Measurements from ENCODE around the gene KIFC1. TPM values are rescaled to one million over a fixed set of nuclear protein-coding genes. Genes with fewer than 3 reads are reported as not detected.

KIFC1 gene
- total RNA-seq, 6 donors from 2014 or later, result 1.2 to 11.8 (median 4.4) TPM

GRCh38 chr6:33438978-33439594, 47.5 kb downstream of the KIFC1 start:
- TF ChIP-seq POLR2A (IDR thresholded peaks at IDR 0.05) (no peak), EP300 (IDR thresholded peaks at IDR 0.05) (no peak)
- Histone ChIP-seq H3K4me1 (no peaks in the 10 kb centered on the region), H3K36me3 (peaks cover 0 to 75% (median 50%) of the 10 kb centered on the region in 4 donors), H3K9me3 (no peaks in the 10 kb centered on the region), H3K27ac (no peak overlapping the region), H3K27me3 (no peaks in the 10 kb centered on the region), H3K4me3 (no peak overlapping the region)
- 98% methylated on average over 3 of the region's 3 CpGs for WGBS, 2 donors
- DNase-seq (no peak), ATAC-seq (ENCODE audit: low FRiP score in 2 of 2) (no peak)

DNA sequence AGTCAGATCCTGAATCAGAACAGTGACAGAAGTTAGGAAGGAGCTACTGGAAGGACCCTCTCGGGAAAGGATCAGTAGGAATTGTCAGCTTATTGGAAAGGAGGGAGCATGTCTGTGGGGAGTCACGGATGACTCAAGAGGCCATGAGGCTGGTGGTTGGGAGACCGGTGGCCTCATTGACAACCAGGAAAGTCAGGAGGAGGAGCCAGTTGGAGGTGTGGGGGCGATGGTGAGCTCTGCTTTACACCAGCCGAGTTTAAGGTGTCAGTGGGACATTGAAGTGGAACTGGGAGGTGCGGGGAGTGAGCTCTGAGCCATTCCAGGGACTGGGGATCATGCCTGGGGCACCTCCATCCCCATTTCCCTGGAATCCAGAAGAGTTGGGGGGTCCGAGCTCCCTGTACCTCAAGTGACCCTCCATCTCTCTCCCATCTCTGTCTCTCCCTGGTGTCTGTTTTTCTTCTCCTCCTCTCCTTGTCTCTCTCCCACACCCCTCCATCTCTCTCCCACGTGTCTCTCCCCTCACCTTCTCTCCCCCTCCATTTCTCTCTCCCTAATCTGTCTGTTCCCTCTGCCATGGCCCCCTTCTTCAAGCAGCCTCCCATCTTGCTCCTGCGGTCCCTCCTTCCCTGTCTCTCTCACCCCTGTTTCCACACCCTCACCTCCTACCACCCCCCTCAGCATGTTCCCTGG, 48.5 kb downstream of the KIFC1 start:
- no peaks in the 10 kb centered on the region for H3K9me3 ChIP-seq
- 74 to 79% methylated on average over 9 of the region's 9 CpGs for WGBS, 2 donors
- H3K27ac ChIP-seq, result no peak overlapping the region
- peaks cover 0 to 6% (median 0%) of the 10 kb centered on the region in 4 donors for H3K4me1 ChIP-seq
- H3K36me3 ChIP-seq, result peaks cover 0 to 81% (median 53%) of the 10 kb centered on the region in 4 donors
- TF ChIP-seq POLR2AphosphoS5 (IDR thresholded peaks at IDR 0.05), result no peak
- TF ChIP-seq, protein P1, sequence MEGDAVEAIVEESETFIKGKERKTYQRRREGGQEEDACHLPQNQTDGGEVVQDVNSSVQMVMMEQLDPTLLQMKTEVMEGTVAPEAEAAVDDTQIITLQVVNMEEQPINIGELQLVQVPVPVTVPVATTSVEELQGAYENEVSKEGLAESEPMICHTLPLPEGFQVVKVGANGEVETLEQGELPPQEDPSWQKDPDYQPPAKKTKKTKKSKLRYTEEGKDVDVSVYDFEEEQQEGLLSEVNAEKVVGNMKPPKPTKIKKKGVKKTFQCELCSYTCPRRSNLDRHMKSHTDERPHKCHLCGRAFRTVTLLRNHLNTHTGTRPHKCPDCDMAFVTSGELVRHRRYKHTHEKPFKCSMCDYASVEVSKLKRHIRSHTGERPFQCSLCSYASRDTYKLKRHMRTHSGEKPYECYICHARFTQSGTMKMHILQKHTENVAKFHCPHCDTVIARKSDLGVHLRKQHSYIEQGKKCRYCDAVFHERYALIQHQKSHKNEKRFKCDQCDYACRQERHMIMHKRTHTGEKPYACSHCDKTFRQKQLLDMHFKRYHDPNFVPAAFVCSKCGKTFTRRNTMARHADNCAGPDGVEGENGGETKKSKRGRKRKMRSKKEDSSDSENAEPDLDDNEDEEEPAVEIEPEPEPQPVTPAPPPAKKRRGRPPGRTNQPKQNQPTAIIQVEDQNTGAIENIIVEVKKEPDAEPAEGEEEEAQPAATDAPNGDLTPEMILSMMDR (IDR thresholded peaks at IDR 0.05), result no peak
- no peak for TF ChIP-seq POLR2A (IDR thresholded peaks at IDR 0.05)
- TF ChIP-seq EP300 (IDR thresholded peaks at IDR 0.05), result no peak
- DNase-seq (no peak), ATAC-seq (ENCODE audit: low FRiP score in 2 of 2) (no peak)
- H3K27me3 ChIP-seq, result no peaks in the 10 kb centered on the region
- no peak overlapping the region for H3K4me3 ChIP-seq

DNA sequence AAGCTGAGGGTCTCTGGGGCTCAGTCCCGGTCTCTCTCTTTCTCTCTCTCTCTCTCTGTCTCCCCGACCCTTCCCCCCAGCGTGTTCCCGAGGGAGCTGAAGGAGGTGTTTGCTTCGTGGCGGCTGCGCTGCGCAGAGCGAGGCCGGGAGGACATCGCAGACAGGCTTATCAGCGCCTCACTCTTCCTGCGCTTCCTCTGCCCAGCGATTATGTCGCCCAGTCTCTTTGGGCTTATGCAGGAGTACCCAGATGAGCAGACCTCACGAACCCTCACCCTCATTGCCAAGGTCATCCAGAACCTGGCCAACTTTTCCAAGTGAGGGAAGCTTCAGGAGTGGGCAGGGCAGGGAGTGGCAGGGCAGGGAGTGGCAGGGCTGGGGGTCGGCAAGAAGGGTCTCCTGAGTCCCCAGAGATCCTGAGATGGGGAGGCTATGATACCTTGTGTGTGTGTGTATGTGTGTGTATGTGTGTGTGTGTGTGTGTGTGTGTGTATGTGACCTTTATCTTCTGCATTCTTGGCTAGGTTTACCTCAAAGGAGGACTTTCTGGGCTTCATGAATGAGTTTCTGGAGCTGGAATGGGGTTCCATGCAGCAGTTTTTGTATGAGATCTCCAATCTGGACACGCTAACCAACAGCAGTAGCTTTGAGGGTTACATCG, 49.2 kb downstream of the KIFC1 start:
- peaks cover 0 to 6% (median 0%) of the 10 kb centered on the region in 4 donors for H3K4me1 ChIP-seq
- WGBS, 2 donors, result 78 to 88% methylated on average over 19 of the region's 19 CpGs
- DNase-seq, result peak in 1 of 2 donors; percentile 52
- TF ChIP-seq EP300 (IDR thresholded peaks at IDR 0.05) (no peak), POLR2AphosphoS5 (IDR thresholded peaks at IDR 0.05) (no peak), POLR2A (IDR thresholded peaks at IDR 0.05) (no peak)
- TF ChIP-seq, protein P1 (IDR thresholded peaks at IDR 0.05), result no peak
- H3K36me3 ChIP-seq, result peaks cover 0 to 83% (median 51%) of the 10 kb centered on the region in 4 donors
- H3K27ac ChIP-seq, result no peak overlapping the region
- no peak for ATAC-seq (ENCODE audit: low FRiP score in 2 of 2)
- H3K9me3 ChIP-seq, result no peaks in the 10 kb centered on the region
- no peak overlapping the region for H3K4me3 ChIP-seq
- no peaks in the 10 kb centered on the region for H3K27me3 ChIP-seq

DNA sequence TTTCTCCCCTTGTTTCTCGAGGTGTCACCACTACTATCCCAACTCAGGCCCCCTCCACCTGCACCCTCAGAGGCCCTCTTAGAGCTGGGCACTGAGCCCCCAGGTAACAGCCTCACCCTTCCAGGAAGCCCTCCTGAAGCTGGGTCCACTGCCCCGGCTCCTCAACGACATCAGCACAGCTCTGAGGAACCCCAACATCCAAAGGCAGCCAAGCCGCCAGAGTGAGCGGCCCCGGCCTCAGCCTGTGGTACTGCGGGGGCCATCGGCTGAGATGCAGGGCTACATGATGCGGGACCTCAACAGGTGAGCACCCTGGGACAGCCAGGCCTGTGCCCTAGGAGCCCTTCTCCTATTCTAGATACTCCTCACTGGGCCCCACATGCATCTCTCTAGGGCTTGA, 49.8 kb downstream of the KIFC1 start:
- Histone ChIP-seq H3K36me3 (peaks cover 0 to 80% (median 48%) of the 10 kb centered on the region in 4 donors), H3K9me3 (no peaks in the 10 kb centered on the region), H3K4me1 (peaks cover 0 to 6% (median 0%) of the 10 kb centered on the region in 4 donors), H3K4me3 (no peak overlapping the region), H3K27me3 (no peaks in the 10 kb centered on the region), H3K27ac (no peak overlapping the region)
- WGBS, 2 donors, result 92 to 94% methylated on average over 9 of the region's 9 CpGs
- peak in 1 of 2 donors; percentile 56 for DNase-seq
- no peak for TF ChIP-seq POLR2A (IDR thresholded peaks at IDR 0.05)
- TF ChIP-seq, protein P1 (IDR thresholded peaks at IDR 0.05), result no peak
- TF ChIP-seq EP300 (IDR thresholded peaks at IDR 0.05), result no peak
- TF ChIP-seq POLR2AphosphoS5 (IDR thresholded peaks at IDR 0.05), result no peak
- ATAC-seq (ENCODE audit: low FRiP score in 2 of 2), result no peak

DNA sequence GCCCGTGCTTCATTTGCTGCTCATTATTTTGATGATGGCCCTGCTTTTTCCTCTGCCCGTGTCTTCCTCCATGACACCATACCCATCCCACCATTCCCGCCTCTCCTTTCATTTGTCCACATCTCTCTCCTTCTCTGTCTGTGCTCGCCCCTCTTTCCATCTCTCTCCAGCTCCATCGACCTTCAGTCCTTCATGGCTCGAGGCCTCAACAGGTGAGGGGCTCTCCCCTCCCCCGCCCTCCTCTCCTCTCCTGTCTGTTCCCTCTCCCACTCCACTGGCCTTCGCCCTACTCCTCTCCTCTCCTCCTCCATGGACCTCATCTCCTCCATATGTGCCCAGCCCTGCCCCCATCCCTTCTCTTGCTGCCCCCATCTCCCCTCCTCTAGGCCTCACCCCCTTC, 50.7 kb downstream of the KIFC1 start:
- no peaks in the 10 kb centered on the region for H3K9me3 ChIP-seq
- H3K36me3 ChIP-seq, result peaks cover 0 to 80% (median 47%) of the 10 kb centered on the region in 4 donors
- ATAC-seq (ENCODE audit: low FRiP score in 2 of 2) (no peak), DNase-seq (no peak)
- no peaks in the 10 kb centered on the region for H3K27me3 ChIP-seq
- H3K4me1 ChIP-seq, result peaks cover 0 to 6% (median 0%) of the 10 kb centered on the region in 4 donors
- no peak overlapping the region for H3K4me3 ChIP-seq
- H3K27ac ChIP-seq, result no peak overlapping the region
- 89 to 93% methylated on average over 8 of the region's 8 CpGs for WGBS, 2 donors
- TF ChIP-seq, protein P1 (IDR thresholded peaks at IDR 0.05), result no peak
- TF ChIP-seq POLR2A (IDR thresholded peaks at IDR 0.05) (no peak), POLR2AphosphoS5 (IDR thresholded peaks at IDR 0.05) (no peak), EP300 (IDR thresholded peaks at IDR 0.05) (no peak)
